ENCODE measurements around the gene ABCG1. TPM values are rescaled to one million over a fixed set of nuclear protein-coding genes. Genes with fewer than 3 reads are reported as not detected.

Gene ABCG1
- total and polyA plus RNA-seq, 2 experiments from 2014 or later, result 1.3 to 4.4 TPM

DNA sequence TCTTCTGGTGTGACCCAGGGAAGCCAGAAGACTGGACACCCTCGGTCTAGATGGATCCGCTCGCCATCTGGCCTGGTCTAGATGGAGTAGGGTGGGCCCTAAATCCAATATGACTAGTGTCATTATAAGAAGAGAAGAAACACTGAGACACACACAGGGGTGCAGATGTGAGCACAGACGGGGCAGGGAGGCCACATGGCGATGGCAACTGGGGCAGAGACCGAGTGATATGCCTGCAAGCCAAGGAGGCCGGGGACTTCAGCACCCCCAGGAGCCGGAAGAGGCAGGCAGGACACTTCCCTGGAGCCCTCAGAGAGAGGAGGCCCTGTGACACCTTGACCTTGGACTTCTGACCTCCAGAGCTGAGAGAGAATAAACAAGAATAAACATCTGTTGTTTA lies 101.9 kb downstream of the ABCG1 start (continued):
- TF ChIP-seq, protein P1, sequence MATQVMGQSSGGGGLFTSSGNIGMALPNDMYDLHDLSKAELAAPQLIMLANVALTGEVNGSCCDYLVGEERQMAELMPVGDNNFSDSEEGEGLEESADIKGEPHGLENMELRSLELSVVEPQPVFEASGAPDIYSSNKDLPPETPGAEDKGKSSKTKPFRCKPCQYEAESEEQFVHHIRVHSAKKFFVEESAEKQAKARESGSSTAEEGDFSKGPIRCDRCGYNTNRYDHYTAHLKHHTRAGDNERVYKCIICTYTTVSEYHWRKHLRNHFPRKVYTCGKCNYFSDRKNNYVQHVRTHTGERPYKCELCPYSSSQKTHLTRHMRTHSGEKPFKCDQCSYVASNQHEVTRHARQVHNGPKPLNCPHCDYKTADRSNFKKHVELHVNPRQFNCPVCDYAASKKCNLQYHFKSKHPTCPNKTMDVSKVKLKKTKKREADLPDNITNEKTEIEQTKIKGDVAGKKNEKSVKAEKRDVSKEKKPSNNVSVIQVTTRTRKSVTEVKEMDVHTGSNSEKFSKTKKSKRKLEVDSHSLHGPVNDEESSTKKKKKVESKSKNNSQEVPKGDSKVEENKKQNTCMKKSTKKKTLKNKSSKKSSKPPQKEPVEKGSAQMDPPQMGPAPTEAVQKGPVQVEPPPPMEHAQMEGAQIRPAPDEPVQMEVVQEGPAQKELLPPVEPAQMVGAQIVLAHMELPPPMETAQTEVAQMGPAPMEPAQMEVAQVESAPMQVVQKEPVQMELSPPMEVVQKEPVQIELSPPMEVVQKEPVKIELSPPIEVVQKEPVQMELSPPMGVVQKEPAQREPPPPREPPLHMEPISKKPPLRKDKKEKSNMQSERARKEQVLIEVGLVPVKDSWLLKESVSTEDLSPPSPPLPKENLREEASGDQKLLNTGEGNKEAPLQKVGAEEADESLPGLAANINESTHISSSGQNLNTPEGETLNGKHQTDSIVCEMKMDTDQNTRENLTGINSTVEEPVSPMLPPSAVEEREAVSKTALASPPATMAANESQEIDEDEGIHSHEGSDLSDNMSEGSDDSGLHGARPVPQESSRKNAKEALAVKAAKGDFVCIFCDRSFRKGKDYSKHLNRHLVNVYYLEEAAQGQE (IDR thresholded peaks at IDR 0.05; ENCODE audit: unreplicated experiment), result no peak
- TF ChIP-seq, protein P2, sequence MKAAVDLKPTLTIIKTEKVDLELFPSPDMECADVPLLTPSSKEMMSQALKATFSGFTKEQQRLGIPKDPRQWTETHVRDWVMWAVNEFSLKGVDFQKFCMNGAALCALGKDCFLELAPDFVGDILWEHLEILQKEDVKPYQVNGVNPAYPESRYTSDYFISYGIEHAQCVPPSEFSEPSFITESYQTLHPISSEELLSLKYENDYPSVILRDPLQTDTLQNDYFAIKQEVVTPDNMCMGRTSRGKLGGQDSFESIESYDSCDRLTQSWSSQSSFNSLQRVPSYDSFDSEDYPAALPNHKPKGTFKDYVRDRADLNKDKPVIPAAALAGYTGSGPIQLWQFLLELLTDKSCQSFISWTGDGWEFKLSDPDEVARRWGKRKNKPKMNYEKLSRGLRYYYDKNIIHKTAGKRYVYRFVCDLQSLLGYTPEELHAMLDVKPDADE (IDR thresholded peaks at IDR 0.05), result no peak
- TF ChIP-seq CREB1 (CRISPR knock-in tag; IDR thresholded peaks at IDR 0.05; ENCODE audit: low read depth) (no peak), EZH2phosphoT487 (IDR thresholded peaks at IDR 0.05; ENCODE audit: unreplicated experiment) (no peak)

DNA sequence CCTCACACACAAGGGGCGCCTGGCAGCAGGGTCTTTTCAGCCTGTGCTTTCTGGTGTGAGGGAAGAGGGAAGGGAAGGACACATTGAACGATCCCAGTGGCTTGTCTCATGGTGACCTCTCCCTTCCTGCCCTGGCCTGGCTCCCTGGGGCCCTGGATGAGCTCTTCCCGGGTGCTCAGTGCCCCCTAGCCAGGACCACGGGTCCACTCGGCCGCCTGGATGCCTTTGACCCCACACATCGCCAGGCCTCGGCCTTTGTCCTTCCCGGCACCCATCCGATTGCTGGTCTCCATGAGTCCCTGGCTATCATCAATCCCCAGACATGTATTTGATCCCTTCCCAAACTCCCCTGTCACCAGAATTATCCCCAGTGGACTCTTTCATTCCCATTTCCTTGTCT lies 102.3 kb downstream of the ABCG1 start:
- Histone ChIP-seq H3K9me2 (ENCODE audit: insufficient read depth) (no peaks in the 10 kb centered on the region), H3K27me3 (ENCODE audit: insufficient read depth) (no peaks in the 10 kb centered on the region), H3K79me2 (replicated peaks; ENCODE audit: insufficient read depth) (no peaks in the 10 kb centered on the region), H3K4me2 (no peak overlapping the region), H3F3A (replicated peaks; ENCODE audit: low read depth) (no peaks in the 10 kb centered on the region), H3K36me3 (ENCODE audit: insufficient read depth) (no peaks in the 10 kb centered on the region), H3K4me1 (ENCODE audit: insufficient read depth) (no peaks in the 10 kb centered on the region; the same call in 1 of the 2 replicates), H4K20me1 (replicated peaks; ENCODE audit: insufficient read depth) (no peaks in the 10 kb centered on the region), H2AFZ (no peak overlapping the region), H3K4me3 (no peak overlapping the region), H3K27ac (ENCODE audit: low read depth) (no peak overlapping the region)
- Mint-ChIP-seq H3K27ac (no peak overlapping the region), H3K4me1 (peaks cover 20% of the 10 kb centered on the region), H3K4me3 (no peak overlapping the region), H3K9me3 (peaks cover 10% of the 10 kb centered on the region; the same call in 2 of the 3 replicates), H3K36me3 (ENCODE audit: low read depth) (no peaks in the 10 kb centered on the region), H3K27me3 (ENCODE audit: insufficient read depth, low read depth, poor library complexity) (peaks cover 4% of the 10 kb centered on the region)
- ATAC-seq, result no peak
- DNase-seq (ENCODE audit: low spot score), result no peak
- TF ChIP-seq, protein P1 (IDR thresholded peaks at IDR 0.05; ENCODE audit: unreplicated experiment), result no peak
- TF ChIP-seq, protein P3, sequence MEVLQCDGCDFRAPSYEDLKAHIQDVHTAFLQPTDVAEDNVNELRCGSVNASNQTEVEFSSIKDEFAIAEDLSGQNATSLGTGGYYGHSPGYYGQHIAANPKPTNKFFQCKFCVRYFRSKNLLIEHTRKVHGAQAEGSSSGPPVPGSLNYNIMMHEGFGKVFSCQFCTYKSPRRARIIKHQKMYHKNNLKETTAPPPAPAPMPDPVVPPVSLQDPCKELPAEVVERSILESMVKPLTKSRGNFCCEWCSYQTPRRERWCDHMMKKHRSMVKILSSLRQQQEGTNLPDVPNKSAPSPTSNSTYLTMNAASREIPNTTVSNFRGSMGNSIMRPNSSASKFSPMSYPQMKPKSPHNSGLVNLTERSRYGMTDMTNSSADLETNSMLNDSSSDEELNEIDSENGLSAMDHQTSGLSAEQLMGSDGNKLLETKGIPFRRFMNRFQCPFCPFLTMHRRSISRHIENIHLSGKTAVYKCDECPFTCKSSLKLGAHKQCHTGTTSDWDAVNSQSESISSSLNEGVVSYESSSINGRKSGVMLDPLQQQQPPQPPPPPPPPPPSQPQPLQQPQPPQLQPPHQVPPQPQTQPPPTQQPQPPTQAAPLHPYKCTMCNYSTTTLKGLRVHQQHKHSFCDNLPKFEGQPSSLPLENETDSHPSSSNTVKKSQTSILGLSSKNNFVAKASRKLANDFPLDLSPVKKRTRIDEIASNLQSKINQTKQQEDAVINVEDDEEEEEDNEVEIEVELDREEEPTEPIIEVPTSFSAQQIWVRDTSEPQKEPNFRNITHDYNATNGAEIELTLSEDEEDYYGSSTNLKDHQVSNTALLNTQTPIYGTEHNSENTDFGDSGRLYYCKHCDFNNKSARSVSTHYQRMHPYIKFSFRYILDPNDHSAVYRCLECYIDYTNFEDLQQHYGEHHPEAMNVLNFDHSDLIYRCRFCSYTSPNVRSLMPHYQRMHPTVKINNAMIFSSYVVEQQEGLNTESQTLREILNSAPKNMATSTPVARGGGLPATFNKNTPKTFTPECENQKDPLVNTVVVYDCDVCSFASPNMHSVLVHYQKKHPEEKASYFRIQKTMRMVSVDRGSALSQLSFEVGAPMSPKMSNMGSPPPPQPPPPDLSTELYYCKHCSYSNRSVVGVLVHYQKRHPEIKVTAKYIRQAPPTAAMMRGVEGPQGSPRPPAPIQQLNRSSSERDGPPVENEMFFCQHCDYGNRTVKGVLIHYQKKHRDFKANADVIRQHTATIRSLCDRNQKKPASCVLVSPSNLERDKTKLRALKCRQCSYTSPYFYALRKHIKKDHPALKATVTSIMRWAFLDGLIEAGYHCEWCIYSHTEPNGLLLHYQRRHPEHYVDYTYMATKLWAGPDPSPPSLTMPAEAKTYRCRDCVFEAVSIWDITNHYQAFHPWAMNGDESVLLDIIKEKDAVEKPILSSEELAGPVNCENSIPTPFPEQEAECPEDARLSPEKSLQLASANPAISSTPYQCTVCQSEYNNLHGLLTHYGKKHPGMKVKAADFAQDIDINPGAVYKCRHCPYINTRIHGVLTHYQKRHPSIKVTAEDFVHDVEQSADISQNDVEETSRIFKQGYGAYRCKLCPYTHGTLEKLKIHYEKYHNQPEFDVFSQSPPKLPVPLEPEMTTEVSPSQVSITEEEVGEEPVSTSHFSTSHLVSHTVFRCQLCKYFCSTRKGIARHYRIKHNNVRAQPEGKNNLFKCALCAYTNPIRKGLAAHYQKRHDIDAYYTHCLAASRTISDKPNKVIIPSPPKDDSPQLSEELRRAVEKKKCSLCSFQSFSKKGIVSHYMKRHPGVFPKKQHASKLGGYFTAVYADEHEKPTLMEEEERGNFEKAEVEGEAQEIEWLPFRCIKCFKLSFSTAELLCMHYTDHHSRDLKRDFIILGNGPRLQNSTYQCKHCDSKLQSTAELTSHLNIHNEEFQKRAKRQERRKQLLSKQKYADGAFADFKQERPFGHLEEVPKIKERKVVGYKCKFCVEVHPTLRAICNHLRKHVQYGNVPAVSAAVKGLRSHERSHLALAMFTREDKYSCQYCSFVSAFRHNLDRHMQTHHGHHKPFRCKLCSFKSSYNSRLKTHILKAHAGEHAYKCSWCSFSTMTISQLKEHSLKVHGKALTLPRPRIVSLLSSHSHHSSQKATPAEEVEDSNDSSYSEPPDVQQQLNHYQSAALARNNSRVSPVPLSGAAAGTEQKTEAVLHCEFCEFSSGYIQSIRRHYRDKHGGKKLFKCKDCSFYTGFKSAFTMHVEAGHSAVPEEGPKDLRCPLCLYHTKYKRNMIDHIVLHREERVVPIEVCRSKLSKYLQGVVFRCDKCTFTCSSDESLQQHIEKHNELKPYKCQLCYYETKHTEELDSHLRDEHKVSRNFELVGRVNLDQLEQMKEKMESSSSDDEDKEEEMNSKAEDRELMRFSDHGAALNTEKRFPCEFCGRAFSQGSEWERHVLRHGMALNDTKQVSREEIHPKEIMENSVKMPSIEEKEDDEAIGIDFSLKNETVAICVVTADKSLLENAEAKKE (CRISPR knock-in tag; IDR thresholded peaks at IDR 0.05), result no peak
- TF ChIP-seq, protein P2 (IDR thresholded peaks at IDR 0.05), result no peak
- TF ChIP-seq ZNF114 (CRISPR knock-in tag; IDR thresholded peaks at IDR 0.05), result no peak
- TF ChIP-seq CREB1 (CRISPR knock-in tag; IDR thresholded peaks at IDR 0.05; ENCODE audit: low read depth), result no peak
- TF ChIP-seq NANOG (IDR thresholded peaks at IDR 0.05; ENCODE audit: borderline replicate concordance), result no peak
- TF ChIP-seq EZH2phosphoT487 (IDR thresholded peaks at IDR 0.05; ENCODE audit: unreplicated experiment), result no peak
- no peak for TF ChIP-seq ZNF331 (CRISPR knock-in tag; IDR thresholded peaks at IDR 0.05; ENCODE audit: low read depth)

Measured in GM23338 (cell line).